Tibial nerve (tissue), 4 donors: ENCODE results near the gene SMCO1.

Experiments used
- CTCF ChIP-seq, 5 experiments: fragments of 200-600 bp in 3 of 5; fragments of 450-650 bp in 2 of 5; sonication (generic) in 3 of 5; IDR thresholded peaks; one replicate each; pipeline ENCODE4 v1.5.1; 2016 to 2019; ENCODE audit warnings: antibody characterized with exemption in 5 of 5, mild to moderate bottlenecking in 3 of 5, moderate library complexity in 2 of 5
- EP300 ChIP-seq, 2 donors: sonication (generic); formaldehyde crosslinking; IDR thresholded peaks; one replicate each; pipeline ENCODE4 v1.6.1; 2017; ENCODE audit warnings: antibody characterized with exemption in 2 of 2, mild to moderate bottlenecking in 1 of 2
- POLR2A ChIP-seq, 2 donors: fragments of 450-650 bp; IDR thresholded peaks; one replicate each; pipeline ENCODE4 v1.6.1; 2017; ENCODE audit warnings: antibody characterized with exemption in 2 of 2, mild to moderate bottlenecking in 2 of 2, moderate library complexity in 2 of 2

- no peak for TF ChIP-seq CTCF (IDR thresholded peaks at IDR 0.05)
- TF ChIP-seq POLR2A (IDR thresholded peaks at IDR 0.05), result no peak
- TF ChIP-seq EP300 (IDR thresholded peaks at IDR 0.05), result no peak
Observed at GRCh38 chr3:196524527-196524926, 9.4 kb upstream of the SMCO1 start.
